Ectodermal cell (in vitro differentiated cells): Measurements from ENCODE around the gene NFATC1.

Experiments
- H3K27ac ChIP-seq: 2 replicates; pipeline ENCODE4 v1.7.0; 2013; ENCODE audit warnings: mild to moderate bottlenecking, low read depth, low read length; ENCODE audit not compliant: insufficient read depth, poor library complexity, severe bottlenecking
- H3K27me3 ChIP-seq: 2 replicates; pipeline ENCODE4 v1.7.0; 2013; ENCODE audit warnings: mild to moderate bottlenecking, low read length; ENCODE audit not compliant: insufficient read depth, control insufficient read depth, poor library complexity, severe bottlenecking
- H3K36me3 ChIP-seq: one replicate; pipeline ENCODE4 v1.7.0; 2013; ENCODE audit warnings: low read length; ENCODE audit not compliant: control insufficient read depth, insufficient read depth
- H3K4me1 ChIP-seq: one replicate; pipeline ENCODE4 v1.7.0; 2013; ENCODE audit warnings: low read length; ENCODE audit not compliant: control insufficient read depth, insufficient read depth
- H3K4me3 ChIP-seq: 2 replicates; pipeline ENCODE4 v1.7.0; 2013; ENCODE audit warnings: low read depth, low read length, control low read depth; ENCODE audit not compliant: insufficient read depth
- H3K9me3 ChIP-seq: 2 replicates; pipeline ENCODE4 v1.7.0; 2013; ENCODE audit warnings: mild to moderate bottlenecking, low read length, moderate library complexity; ENCODE audit not compliant: control insufficient read depth
- WGBS, 2 experiments: methylation state at CpG; one replicate each; pipeline ENCODE4 v1.1.7; 2013; ENCODE audit warnings: missing lambda C conversion rate in 2 of 2; 5-methylcytosine and 5-hydroxymethylcytosine counted together

NFATC1 gene

DNA sequence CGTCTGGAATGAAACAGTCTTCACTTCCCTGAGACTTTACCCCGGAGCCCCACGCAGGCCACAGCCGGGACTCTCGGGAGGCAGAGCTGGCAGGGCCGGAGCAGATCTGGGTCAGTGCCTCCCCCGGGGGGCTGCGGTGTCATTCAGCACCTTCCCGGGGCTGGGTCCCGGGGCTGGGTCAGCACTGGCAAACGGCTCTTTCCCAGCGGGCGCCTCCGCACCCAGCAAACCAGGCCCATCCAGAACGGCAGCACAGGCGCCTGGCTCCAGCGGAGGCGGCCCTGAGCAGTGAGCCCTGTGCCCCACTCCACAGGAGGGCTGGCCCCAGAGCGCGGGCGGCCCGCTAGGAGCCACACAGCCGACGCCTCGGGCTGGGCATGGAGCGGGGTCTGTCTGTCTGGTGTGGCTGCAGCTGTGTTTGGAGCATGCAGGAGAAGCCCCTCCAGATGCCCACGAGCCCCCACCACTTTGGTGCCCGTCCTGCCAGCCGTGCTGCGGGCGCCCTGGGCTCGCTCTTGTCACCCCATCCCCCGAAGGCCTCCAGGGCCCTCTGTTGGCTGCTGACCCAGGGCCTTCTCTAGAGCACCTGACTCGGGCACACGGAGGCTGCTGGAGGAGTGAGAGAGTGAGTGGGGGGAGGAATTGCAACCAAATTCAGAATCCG, 151.8 kb downstream of the NFATC1 start:
- H3K9me3 ChIP-seq = no peaks in the 10 kb centered on the region
- no peak overlapping the region for H3K27ac ChIP-seq
- H3K27me3 ChIP-seq = no peaks in the 10 kb centered on the region
- WGBS, 2 experiments = 92 to 94% methylated on average over 36 of the region's 36 CpGs
- H3K36me3 ChIP-seq = no peaks in the 10 kb centered on the region
- peaks cover 5% of the 10 kb centered on the region for H3K4me1 ChIP-seq
- H3K4me3 ChIP-seq = no peak overlapping the region

DNA sequence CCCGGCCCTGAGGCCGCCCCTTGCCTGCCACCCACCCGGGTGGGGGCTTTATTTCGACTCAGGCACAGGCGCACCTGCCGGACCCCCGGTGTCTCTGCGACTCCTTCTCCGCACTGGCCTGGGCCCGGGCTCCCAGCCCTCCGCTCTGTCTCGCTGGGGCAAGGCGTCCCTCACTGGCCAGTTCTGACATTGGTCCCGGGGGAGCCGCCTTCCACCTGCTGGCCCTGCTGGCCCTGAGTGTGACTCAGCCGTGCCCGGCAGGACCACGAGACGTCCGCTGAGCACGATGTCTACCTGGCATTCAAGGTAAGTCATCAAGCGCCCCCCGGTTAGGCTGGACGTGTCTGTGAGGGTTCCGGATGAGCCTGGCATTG, 152.3 kb downstream of the NFATC1 start:
- Histone ChIP-seq H3K36me3 (no peaks in the 10 kb centered on the region), H3K9me3 (no peaks in the 10 kb centered on the region), H3K27me3 (no peaks in the 10 kb centered on the region), H3K4me3 (no peak overlapping the region), H3K4me1 (peaks cover 5% of the 10 kb centered on the region), H3K27ac (no peak overlapping the region)
- WGBS, 2 experiments = 93 to 94% methylated on average over 25 of the region's 25 CpGs

DNA sequence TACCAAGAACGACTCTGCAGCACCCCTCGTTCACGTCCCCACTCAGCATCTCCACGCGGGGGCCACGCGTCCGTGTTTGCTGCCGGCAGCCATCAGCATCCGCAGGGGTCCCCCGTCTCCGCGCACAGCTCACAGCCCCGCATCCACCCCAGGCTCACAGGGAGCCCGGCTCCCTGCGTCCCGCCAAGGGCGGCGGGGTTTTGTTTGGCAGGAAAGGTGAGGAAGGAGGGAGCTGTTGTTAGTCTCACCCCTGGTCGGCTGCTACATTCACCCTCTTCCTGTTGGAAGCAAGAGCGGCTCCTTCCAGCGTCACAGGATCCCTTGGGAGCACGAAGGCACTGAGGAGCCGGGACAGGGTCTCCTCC, 152.9 kb downstream of the NFATC1 start:
- 96% methylated on average over 24 of the region's 24 CpGs for WGBS, 2 experiments
- Histone ChIP-seq H3K36me3 (no peaks in the 10 kb centered on the region), H3K9me3 (no peaks in the 10 kb centered on the region), H3K4me1 (peaks cover 5% of the 10 kb centered on the region), H3K4me3 (no peak overlapping the region), H3K27me3 (no peaks in the 10 kb centered on the region), H3K27ac (no peak overlapping the region)

DNA sequence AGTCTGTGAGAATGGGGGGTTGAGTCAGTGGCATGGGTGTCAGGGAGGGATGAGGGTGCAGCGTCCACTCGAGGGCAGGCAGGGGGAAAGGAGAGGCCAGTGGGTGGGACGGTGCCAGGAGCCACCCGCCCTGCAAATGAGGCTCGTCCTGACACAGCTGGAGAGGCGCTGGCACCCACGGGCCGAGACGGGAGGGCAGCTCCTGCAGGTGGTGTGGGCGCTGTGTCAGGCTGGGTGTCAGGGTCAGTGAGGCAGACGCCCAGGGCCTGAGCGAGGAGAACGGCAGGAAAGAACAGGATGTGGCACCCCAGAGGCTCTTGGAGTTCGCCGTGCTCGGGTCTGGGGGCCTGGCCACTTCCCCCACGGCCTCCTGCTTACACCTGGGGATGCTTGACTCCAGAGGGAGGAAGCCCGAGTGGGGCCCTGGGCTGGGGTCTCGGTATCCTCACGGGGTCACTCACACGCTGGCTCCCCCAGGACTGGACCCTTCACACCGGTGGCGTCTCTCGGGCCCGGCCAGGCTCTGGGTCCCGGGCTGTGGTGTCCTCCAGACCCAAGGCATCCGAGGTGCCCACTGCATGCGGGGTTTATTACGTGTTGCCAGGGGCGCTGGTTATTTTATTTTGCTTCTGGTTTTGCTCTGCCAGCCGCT, 153.4 kb downstream of the NFATC1 start:
- H3K27ac ChIP-seq = no peak overlapping the region
- H3K4me1 ChIP-seq = peaks cover 5% of the 10 kb centered on the region
- H3K36me3 ChIP-seq = no peaks in the 10 kb centered on the region
- no peaks in the 10 kb centered on the region for H3K27me3 ChIP-seq
- H3K4me3 ChIP-seq = no peak overlapping the region
- WGBS, 2 experiments = 91 to 94% methylated on average over 31 of the region's 31 CpGs
- H3K9me3 ChIP-seq = no peaks in the 10 kb centered on the region

DNA sequence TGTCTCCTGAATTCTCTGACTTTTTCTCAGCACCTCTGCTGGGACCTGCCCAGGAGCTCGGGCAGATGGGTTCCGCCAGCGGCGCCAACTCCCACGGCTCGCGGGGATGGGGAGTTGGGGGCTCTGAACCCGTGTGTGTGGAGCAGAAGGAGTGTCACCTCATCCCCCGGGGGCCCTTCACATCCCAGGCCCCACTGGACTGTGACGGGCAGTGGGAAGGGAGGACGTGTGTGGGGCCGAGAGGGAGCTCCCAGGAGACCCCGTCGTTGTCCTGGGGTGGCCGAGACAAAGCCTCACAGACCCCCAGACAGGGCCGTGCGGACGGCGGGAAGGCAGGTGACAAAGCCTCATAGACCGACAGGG, 153.9 kb downstream of the NFATC1 start:
- H3K27me3 ChIP-seq = no peaks in the 10 kb centered on the region
- peaks cover 5% of the 10 kb centered on the region for H3K4me1 ChIP-seq
- no peaks in the 10 kb centered on the region for H3K36me3 ChIP-seq
- H3K27ac ChIP-seq = no peak overlapping the region
- WGBS, 2 experiments = 95 to 97% methylated on average over 20 of the region's 20 CpGs
- no peak overlapping the region for H3K4me3 ChIP-seq
- H3K9me3 ChIP-seq = no peaks in the 10 kb centered on the region

DNA sequence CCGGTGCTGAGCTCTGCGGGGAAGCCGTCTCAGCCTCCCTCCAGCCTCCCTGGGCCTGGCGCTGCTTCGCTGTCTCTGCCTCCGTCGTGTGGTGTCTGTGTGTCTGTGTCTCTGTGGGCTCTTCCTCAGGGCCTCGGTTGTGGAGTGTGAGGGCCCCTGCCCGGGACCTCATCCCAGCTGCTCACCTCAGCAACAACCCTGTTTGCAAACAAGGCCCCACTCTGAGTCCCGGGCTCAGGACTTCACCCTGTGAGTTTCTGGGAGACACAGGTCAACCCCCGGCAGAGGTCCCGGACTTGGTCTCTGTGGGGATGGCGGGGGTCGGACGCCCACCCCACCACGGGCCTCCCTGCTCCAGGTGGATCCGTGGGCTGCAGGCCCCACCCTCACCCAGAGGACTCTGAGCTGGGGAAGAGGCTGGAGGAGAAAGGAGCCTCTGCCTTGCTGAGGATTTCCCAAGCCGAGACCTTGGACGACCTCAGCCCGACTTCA, 156.5 kb downstream of the NFATC1 start:
- peaks cover 5% of the 10 kb centered on the region for H3K4me1 ChIP-seq
- 92 to 93% methylated on average over 20 of the region's 20 CpGs for WGBS, 2 experiments

DNA sequence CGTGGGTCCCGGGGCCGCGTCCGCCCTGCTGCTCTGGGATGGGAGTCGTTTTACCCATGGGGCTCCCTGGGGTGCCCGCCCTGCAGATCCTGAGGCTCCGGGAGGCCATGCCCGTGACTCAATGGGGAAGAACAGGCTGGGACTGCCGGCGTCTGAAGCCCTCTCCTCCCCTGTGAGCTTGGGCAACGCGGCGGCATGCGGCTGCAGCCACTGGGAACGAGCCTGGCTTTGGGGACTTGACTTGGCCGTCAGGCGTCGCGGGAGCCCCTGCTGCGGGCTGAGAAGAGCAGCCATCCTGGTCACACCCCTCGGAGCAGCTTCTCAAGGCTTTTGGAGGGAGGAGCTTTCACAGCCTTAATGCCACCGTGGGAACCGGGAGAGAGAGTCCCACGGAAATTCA, 157.0 kb downstream of the NFATC1 start:
- H3K4me3 ChIP-seq = no peak overlapping the region
- no peaks in the 10 kb centered on the region for H3K9me3 ChIP-seq
- no peaks in the 10 kb centered on the region for H3K36me3 ChIP-seq
- no peaks in the 10 kb centered on the region for H3K27me3 ChIP-seq
- 84 to 87% methylated on average over 25 of the region's 25 CpGs for WGBS, 2 experiments
- no peak overlapping the region for H3K27ac ChIP-seq
- H3K4me1 ChIP-seq = no peaks in the 10 kb centered on the region

More for the DNA sequence above, 156.5 kb downstream of the NFATC1 start:
- no peak overlapping the region for H3K27ac ChIP-seq
- no peaks in the 10 kb centered on the region for H3K27me3 ChIP-seq
- H3K4me3 ChIP-seq = no peak overlapping the region
- H3K36me3 ChIP-seq = no peaks in the 10 kb centered on the region
- no peaks in the 10 kb centered on the region for H3K9me3 ChIP-seq

DNA sequence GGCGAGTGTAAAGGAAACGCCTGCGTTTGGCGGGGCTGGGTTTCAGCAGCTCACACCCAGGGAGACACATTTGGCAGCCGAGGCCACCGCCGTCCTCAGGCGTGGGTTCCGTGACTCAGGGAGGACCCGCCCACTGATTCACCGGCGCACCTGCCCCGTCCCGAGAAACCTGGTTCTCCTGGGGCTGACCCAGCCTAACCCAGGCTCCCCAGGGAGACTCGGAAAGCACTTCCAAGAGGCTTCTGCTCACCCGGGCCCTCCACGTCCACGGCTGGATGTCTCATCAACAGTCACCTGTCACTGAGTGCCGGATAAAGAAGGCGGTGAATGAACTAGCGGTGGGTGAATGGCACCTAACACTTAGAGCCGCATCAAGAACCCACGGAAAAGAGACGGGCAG, 157.4 kb downstream of the NFATC1 start:
- no peaks in the 10 kb centered on the region for H3K4me1 ChIP-seq
- no peaks in the 10 kb centered on the region for H3K36me3 ChIP-seq
- H3K9me3 ChIP-seq = no peaks in the 10 kb centered on the region
- WGBS, 2 experiments = 95% methylated on average over 24 of the region's 24 CpGs
- no peak overlapping the region for H3K4me3 ChIP-seq
- no peak overlapping the region for H3K27ac ChIP-seq
- H3K27me3 ChIP-seq = no peaks in the 10 kb centered on the region

DNA sequence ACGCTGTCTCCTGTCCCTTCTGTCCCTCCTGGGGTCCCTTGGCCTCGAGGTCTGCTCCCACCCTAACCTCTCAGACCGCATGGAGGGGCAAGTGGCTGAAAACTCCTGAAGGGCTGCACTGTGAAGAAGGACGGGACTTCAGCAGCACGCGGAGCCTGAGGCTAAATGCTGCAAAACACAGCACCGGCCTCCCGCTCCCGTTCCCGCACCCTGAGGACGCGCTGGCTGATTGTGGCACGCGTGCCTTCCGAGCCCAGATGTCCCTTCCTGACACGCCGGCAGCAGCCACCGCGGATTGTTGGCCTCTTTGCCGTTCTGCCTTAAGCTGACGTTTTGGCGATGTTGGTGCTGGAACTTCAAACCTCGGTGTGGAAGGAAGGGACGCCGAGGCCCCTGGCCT, 158.0 kb downstream of the NFATC1 start:
- no peaks in the 10 kb centered on the region for H3K27me3 ChIP-seq
- H3K9me3 ChIP-seq = no peaks in the 10 kb centered on the region
- no peaks in the 10 kb centered on the region for H3K4me1 ChIP-seq
- WGBS, 2 experiments = 94% methylated on average over 25 of the region's 25 CpGs
- no peak overlapping the region for H3K4me3 ChIP-seq
- H3K36me3 ChIP-seq = no peaks in the 10 kb centered on the region
- H3K27ac ChIP-seq = no peak overlapping the region

DNA sequence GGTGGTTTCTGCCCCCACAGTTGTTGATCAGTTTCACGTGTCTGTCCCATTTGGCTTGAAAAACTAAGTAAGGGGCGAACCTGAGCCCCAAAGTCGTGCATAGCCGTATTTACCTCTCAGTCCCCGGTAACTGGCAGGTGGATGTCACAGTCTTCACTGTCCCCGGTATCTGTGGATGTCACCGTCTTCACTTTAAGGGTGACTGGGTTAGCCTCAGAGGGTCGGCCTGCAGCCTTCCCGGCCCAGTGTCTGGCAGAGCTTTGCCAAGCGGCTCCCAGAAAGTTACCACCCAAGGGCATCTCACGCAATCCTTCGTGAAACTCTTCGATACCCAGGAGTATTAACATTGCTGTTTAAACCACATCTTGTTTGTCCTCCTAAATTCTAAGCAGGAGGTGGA, 158.6 kb downstream of the NFATC1 start:
- H3K4me3 ChIP-seq = no peak overlapping the region
- no peaks in the 10 kb centered on the region for H3K4me1 ChIP-seq
- no peaks in the 10 kb centered on the region for H3K9me3 ChIP-seq
- H3K27me3 ChIP-seq = no peaks in the 10 kb centered on the region
- no peak overlapping the region for H3K27ac ChIP-seq
- no peaks in the 10 kb centered on the region for H3K36me3 ChIP-seq
- 95 to 96% methylated on average over 13 of the region's 13 CpGs for WGBS, 2 experiments
